Measurements from ENCODE around the gene ERVK3-1.

Gene ERVK3-1

GRCh38 chr19:58350871-58351557 lies 45.8 kb downstream of the ERVK3-1 start:
- H3K4me3 ChIP-seq (ENCODE audit: low read length) = no peak overlapping the region
- no peak for DNase-seq (ENCODE audit: low read depth)
- no peak for TF ChIP-seq CTCF (IDR thresholded peaks at IDR 0.05; ENCODE audit: insufficient read depth, low read depth, low read length, missing control alignments)

GRCh38 chr19:58351558-58351878 lies 46.3 kb downstream of the ERVK3-1 start:
- H3K4me3 ChIP-seq (ENCODE audit: low read length) = no peak overlapping the region
- no peak for TF ChIP-seq CTCF (IDR thresholded peaks at IDR 0.05; ENCODE audit: insufficient read depth, low read depth, low read length, missing control alignments)

GRCh38 chr19:58351990-58352755 lies 47.0 kb downstream of the ERVK3-1 start:
- no peak overlapping the region for H3K4me3 ChIP-seq (ENCODE audit: low read length)
- no peak for DNase-seq (ENCODE audit: low read depth)
- no peak for TF ChIP-seq CTCF (IDR thresholded peaks at IDR 0.05; ENCODE audit: insufficient read depth, low read depth, low read length, missing control alignments)

More at GRCh38 chr19:58351558-58351878, 46.3 kb downstream of the ERVK3-1 start:
- DNase-seq (ENCODE audit: low read depth) = no peak

- TF ChIP-seq CTCF (IDR thresholded peaks at IDR 0.05; ENCODE audit: insufficient read depth, low read depth, low read length, missing control alignments) = no peak
- no peak for DNase-seq (ENCODE audit: low read depth)
- H3K4me3 ChIP-seq (ENCODE audit: low read length) = no peak within 1 kb of the TSS
These were observed 47.8 kb downstream of the ERVK3-1 start, which contains the start of gene A1BG for GRCh38 chr19:58352760-58353671. A1BG (minus strand) TSS chr19:58353492; CDS start chr19:58353437, 55 bp downstream.

GRCh38 chr19:58353717-58354477 lies 48.7 kb downstream of the ERVK3-1 start:
- DNase-seq (ENCODE audit: low read depth) = no peak
- no peak for TF ChIP-seq CTCF (IDR thresholded peaks at IDR 0.05; ENCODE audit: insufficient read depth, low read depth, low read length, missing control alignments)
- no peak overlapping the region for H3K4me3 ChIP-seq (ENCODE audit: low read length)

GRCh38 chr19:58354478-58355030 lies 49.4 kb downstream of the ERVK3-1 start:
- no peak for DNase-seq (ENCODE audit: low read depth)
- H3K4me3 ChIP-seq (ENCODE audit: low read length) = no peak overlapping the region
- TF ChIP-seq CTCF (IDR thresholded peaks at IDR 0.05; ENCODE audit: insufficient read depth, low read depth, low read length, missing control alignments) = no peak

Data from epithelial cell of esophagus (primary cell).